Esophagus squamous epithelium (tissue), 4 donors: Measurements from ENCODE around the gene TNIP1.

Source experiments
- CTCF ChIP-seq, 6 experiments: fragments of 450-650 bp in 4 of 6; fragments of 200-600 bp in 2 of 6; sonication (generic) in 2 of 6; IDR thresholded peaks; one replicate each; pipeline ENCODE4 v1.5.1; 2016 to 2019; ENCODE audit warnings: antibody characterized with exemption in 6 of 6, mild to moderate bottlenecking in 4 of 6, moderate library complexity in 4 of 6
- POLR2A ChIP-seq, 4 donors: fragments of 450-650 bp; IDR thresholded peaks; one replicate each; pipeline ENCODE4 v1.6.1; 2017; ENCODE audit warnings: antibody characterized with exemption in 4 of 4, mild to moderate bottlenecking in 4 of 4, moderate library complexity in 3 of 4

GRCh38 chr5:151064916-151065499 lies 15.8 kb downstream of the TNIP1 start:
- TF ChIP-seq CTCF (IDR thresholded peaks at IDR 0.05), result no peak
- no peak for TF ChIP-seq POLR2A (IDR thresholded peaks at IDR 0.05)
